Fibroblast of lung (primary cell): ENCODE results near the gene SEMA5A.

Experiments
- EZH2 ChIP-seq: IDR thresholded peaks from 2 replicates; pipeline ENCODE4 v1.5.1; 2012; ENCODE audit warnings: low read length, control low read depth, mild to moderate bottlenecking; ENCODE audit errors: missing control alignments
- TF ChIP-seq, protein P1 (sequence below), 2 donors: IDR thresholded peaks in 1 of 2; conservative IDR thresholded peaks in 1 of 2; 1 replicate in 1 of 2; 2 replicates in 1 of 2; pipeline ENCODE4 v1.5.1; 2011 to 2012; ENCODE audit warnings: low read length in 2 of 2, control low read depth in 1 of 2, inconsistent platforms in 1 of 2, low read depth in 1 of 2, mild to moderate bottlenecking in 1 of 2

DNA sequence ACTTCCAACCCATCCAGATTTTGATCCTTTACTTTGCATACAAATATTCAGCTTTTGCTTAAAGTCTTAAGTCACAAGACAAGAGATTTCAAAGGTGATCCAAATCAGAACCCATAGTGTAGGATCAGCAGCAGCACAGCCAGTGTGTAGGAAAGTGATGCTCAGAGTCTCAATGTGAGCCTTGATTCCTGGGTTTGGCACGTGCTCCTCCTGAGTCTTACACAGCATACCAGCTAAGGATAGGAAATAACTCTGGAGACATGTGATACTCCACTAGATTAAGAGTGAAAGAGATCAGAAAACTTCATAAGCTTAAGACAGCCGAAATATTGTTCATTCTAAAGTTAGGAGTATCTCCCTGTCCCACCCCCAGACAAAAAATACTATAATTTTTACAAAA, 344.9 kb downstream of the SEMA5A start:
- TF ChIP-seq, protein P1, sequence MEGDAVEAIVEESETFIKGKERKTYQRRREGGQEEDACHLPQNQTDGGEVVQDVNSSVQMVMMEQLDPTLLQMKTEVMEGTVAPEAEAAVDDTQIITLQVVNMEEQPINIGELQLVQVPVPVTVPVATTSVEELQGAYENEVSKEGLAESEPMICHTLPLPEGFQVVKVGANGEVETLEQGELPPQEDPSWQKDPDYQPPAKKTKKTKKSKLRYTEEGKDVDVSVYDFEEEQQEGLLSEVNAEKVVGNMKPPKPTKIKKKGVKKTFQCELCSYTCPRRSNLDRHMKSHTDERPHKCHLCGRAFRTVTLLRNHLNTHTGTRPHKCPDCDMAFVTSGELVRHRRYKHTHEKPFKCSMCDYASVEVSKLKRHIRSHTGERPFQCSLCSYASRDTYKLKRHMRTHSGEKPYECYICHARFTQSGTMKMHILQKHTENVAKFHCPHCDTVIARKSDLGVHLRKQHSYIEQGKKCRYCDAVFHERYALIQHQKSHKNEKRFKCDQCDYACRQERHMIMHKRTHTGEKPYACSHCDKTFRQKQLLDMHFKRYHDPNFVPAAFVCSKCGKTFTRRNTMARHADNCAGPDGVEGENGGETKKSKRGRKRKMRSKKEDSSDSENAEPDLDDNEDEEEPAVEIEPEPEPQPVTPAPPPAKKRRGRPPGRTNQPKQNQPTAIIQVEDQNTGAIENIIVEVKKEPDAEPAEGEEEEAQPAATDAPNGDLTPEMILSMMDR (conservative IDR thresholded peaks at IDR 0.05 in 1 of 2, IDR thresholded peaks at IDR 0.05 in 1 of 2; ENCODE audit: low read depth in 1 of 2, low read length in 2 of 2), result no peak
- TF ChIP-seq EZH2, result no peak
